Osteoblast (primary cell): ENCODE measurements around the gene HCN1. TPM values are rescaled to one million over a fixed set of nuclear protein-coding genes. Genes with fewer than 3 reads are reported as not detected.
"Not testable (repeated sequence)": the region's sequence is repeated elsewhere in the genome, so short reads cannot be mapped to it uniquely, and the experiment has no call there.

Experiments used
- DNase-seq: peaks from one replicate; pipeline ENCODE4 v3.0.0; 2011; ENCODE audit warnings: low spot score, mixed read lengths; ENCODE audit not compliant: insufficient read length; ENCODE audit errors: missing footprints
- H2AFZ ChIP-seq: 2 replicates; pipeline ENCODE4 v1.6.0; 2011; ENCODE audit warnings: mild to moderate bottlenecking, low read length
- H3K27ac ChIP-seq: 2 replicates; pipeline ENCODE4 v1.5.1; 2011; ENCODE audit warnings: mild to moderate bottlenecking, low read depth, low read length, moderate library complexity
- H3K27me3 ChIP-seq: 2 replicates; pipeline ENCODE4 v1.6.0; 2012; ENCODE audit warnings: mild to moderate bottlenecking, control low read depth, inconsistent platforms, low read length, moderate library complexity; ENCODE audit not compliant: insufficient read depth
- H3K36me3 ChIP-seq: 2 replicates; pipeline ENCODE4 v1.5.1; 2011; ENCODE audit warnings: mild to moderate bottlenecking, low read length, control low read depth, moderate library complexity; ENCODE audit not compliant: insufficient read depth
- H3K4me1 ChIP-seq: 2 replicates; pipeline ENCODE4 v1.5.1; 2011; ENCODE audit warnings: mild to moderate bottlenecking, low read length, control low read depth, moderate library complexity; ENCODE audit not compliant: insufficient read depth
- H3K4me2 ChIP-seq: 2 replicates; pipeline ENCODE4 v1.6.0; 2011; ENCODE audit warnings: mild to moderate bottlenecking, low read length; ENCODE audit not compliant: insufficient read depth
- H3K4me3 ChIP-seq: fragments of 200-600 bp; sonication (generic); 3 replicates; pipeline ENCODE4 v1.5.1; 2012; ENCODE audit warnings: mild to moderate bottlenecking, low read length, inconsistent platforms; ENCODE audit not compliant: insufficient read depth
- H3K79me2 ChIP-seq: 2 replicates; pipeline ENCODE4 v1.6.0; 2012; ENCODE audit warnings: mild to moderate bottlenecking, low read length, control low read depth, inconsistent platforms; ENCODE audit not compliant: insufficient read depth
- H3K9me3 ChIP-seq: 2 replicates; pipeline ENCODE4 v1.5.1; 2011; ENCODE audit warnings: low read depth, low read length, control low read depth
- H4K20me1 ChIP-seq: 2 replicates; pipeline ENCODE4 v1.6.0; 2012; ENCODE audit warnings: mild to moderate bottlenecking, low read length, control low read depth; ENCODE audit not compliant: insufficient read depth
- CTCF ChIP-seq: IDR thresholded peaks from 2 replicates; pipeline ENCODE4 v1.5.1; 2011; ENCODE audit warnings: mild to moderate bottlenecking, low read depth, low read length, moderate library complexity; ENCODE audit errors: extremely low read depth
- total RNA-seq: library from RNA; depleted of rRNA; stranded (reverse); fragments of >200 nt; gene quantifications from 2 replicates; pipeline ENCODE4 v1.2.3, GENCODE V29; 2012

The HCN1 gene
- total RNA-seq, 1 donor = not detected

GRCh38 chr5:45609661-45610060 lies 86.5 kb downstream of the HCN1 start:
- DNase-seq = no peak
- Histone ChIP-seq H3K4me1 (no peaks in the 10 kb centered on the region), H3K4me2 (no peak overlapping the region), H3K79me2 (no peaks in the 10 kb centered on the region), H3K27ac (no peak overlapping the region), H4K20me1 (no peaks in the 10 kb centered on the region), H3K9me3 (no peaks in the 10 kb centered on the region), H3K27me3 (no peaks in the 10 kb centered on the region), H3K4me3 (no peak overlapping the region), H3K36me3 (no peaks in the 10 kb centered on the region), H2AFZ (no peak overlapping the region)
- no peak for TF ChIP-seq CTCF

GRCh38 chr5:45604092-45604491 lies 92.1 kb downstream of the HCN1 start:
- H3K79me2 ChIP-seq = no peaks in the 10 kb centered on the region
- no peak for DNase-seq
- no peak for TF ChIP-seq CTCF
- no peaks in the 10 kb centered on the region for H4K20me1 ChIP-seq
- no peaks in the 10 kb centered on the region for H3K27me3 ChIP-seq
- H3K36me3 ChIP-seq = no peaks in the 10 kb centered on the region
- H3K9me3 ChIP-seq = peaks cover 3% of the 10 kb centered on the region
- no peak overlapping the region for H3K27ac ChIP-seq
- no peaks in the 10 kb centered on the region for H3K4me1 ChIP-seq
- H2AFZ ChIP-seq = no peak overlapping the region
- no peak overlapping the region for H3K4me3 ChIP-seq
- no peak overlapping the region for H3K4me2 ChIP-seq

- no peaks in the 10 kb centered on the region for H3K79me2 ChIP-seq
- no peak overlapping the region for H2AFZ ChIP-seq
- no peak for TF ChIP-seq CTCF
- no peaks in the 10 kb centered on the region for H4K20me1 ChIP-seq
- no peak overlapping the region for H3K27ac ChIP-seq
- DNase-seq = no peak
- H3K27me3 ChIP-seq = no peaks in the 10 kb centered on the region
- H3K36me3 ChIP-seq = no peaks in the 10 kb centered on the region
- H3K9me3 ChIP-seq = peaks cover 3% of the 10 kb centered on the region
- H3K4me3 ChIP-seq = no peak overlapping the region
- H3K4me1 ChIP-seq = no peaks in the 10 kb centered on the region
- no peak overlapping the region for H3K4me2 ChIP-seq
These were observed 94.8 kb downstream of the HCN1 start for GRCh38 chr5:45601424-45601823.

- no peaks in the 10 kb centered on the region for H3K79me2 ChIP-seq
- peaks cover 6% of the 10 kb centered on the region for H3K9me3 ChIP-seq
- TF ChIP-seq CTCF = no peak
These were observed 99.9 kb downstream of the HCN1 start for GRCh38 chr5:45596320-45596719.

GRCh38 chr5:45586001-45586400 lies 110.2 kb downstream of the HCN1 start:
- H3K4me1 ChIP-seq, H3K9me3 ChIP-seq, H4K20me1 ChIP-seq, H3K4me3 ChIP-seq, H2AFZ ChIP-seq, DNase-seq, H3K36me3 ChIP-seq, H3K27me3 ChIP-seq, H3K4me2 ChIP-seq, H3K79me2 ChIP-seq, H3K27ac ChIP-seq: not testable (repeated sequence)

More at GRCh38 chr5:45596320-45596719, 99.9 kb downstream of the HCN1 start:
- Histone ChIP-seq H3K4me1 (no peaks in the 10 kb centered on the region), H3K4me2 (no peak overlapping the region), H3K27ac (no peak overlapping the region), H3K36me3 (no peaks in the 10 kb centered on the region), H3K27me3 (no peaks in the 10 kb centered on the region), H4K20me1 (no peaks in the 10 kb centered on the region), H2AFZ (no peak overlapping the region), H3K4me3 (no peak overlapping the region)
- DNase-seq = no peak
